Dendritic cell treated with granulocyte-macrophage colony-stimulating factor and Interleukin-4, amounts not matched to agents 40 ng/mL and 50 ng/mL, for 4 days (primary cell): ENCODE results near the gene TRAK2.
"Not testable (repeated sequence)": the region's sequence is repeated elsewhere in the genome, so short reads cannot be mapped to it uniquely, and the experiment has no call there.

Experiments used
- H3K27ac Mint-ChIP-seq: one replicate; pipeline ENCODE4 v1.8.0; 2022; ENCODE audit warnings: mild to moderate bottlenecking, mixed read lengths
- H3K27me3 Mint-ChIP-seq: one replicate; pipeline ENCODE4 v1.8.0; 2022; ENCODE audit warnings: mild to moderate bottlenecking, mixed read lengths
- H3K36me3 Mint-ChIP-seq: one replicate; pipeline ENCODE4 v1.8.0; 2022; ENCODE audit warnings: low read depth, mixed read lengths
- H3K4me1 Mint-ChIP-seq: one replicate; pipeline ENCODE4 v1.8.0; 2022; ENCODE audit warnings: low read depth, mixed read lengths
- H3K4me3 Mint-ChIP-seq: one replicate; pipeline ENCODE4 v1.8.0; 2022; ENCODE audit warnings: mild to moderate bottlenecking, moderate library complexity, mixed read lengths
- H3K9me3 Mint-ChIP-seq: one replicate; pipeline ENCODE4 v1.8.0; 2022; ENCODE audit warnings: mixed read lengths
- intact Hi-C: fragments of 100-400 bp; cut with micrococcal nuclease; formaldehyde crosslinking; loops from one replicate; pipeline ENCODE4 v1.15.0; 2022

Gene TRAK2, protein sequence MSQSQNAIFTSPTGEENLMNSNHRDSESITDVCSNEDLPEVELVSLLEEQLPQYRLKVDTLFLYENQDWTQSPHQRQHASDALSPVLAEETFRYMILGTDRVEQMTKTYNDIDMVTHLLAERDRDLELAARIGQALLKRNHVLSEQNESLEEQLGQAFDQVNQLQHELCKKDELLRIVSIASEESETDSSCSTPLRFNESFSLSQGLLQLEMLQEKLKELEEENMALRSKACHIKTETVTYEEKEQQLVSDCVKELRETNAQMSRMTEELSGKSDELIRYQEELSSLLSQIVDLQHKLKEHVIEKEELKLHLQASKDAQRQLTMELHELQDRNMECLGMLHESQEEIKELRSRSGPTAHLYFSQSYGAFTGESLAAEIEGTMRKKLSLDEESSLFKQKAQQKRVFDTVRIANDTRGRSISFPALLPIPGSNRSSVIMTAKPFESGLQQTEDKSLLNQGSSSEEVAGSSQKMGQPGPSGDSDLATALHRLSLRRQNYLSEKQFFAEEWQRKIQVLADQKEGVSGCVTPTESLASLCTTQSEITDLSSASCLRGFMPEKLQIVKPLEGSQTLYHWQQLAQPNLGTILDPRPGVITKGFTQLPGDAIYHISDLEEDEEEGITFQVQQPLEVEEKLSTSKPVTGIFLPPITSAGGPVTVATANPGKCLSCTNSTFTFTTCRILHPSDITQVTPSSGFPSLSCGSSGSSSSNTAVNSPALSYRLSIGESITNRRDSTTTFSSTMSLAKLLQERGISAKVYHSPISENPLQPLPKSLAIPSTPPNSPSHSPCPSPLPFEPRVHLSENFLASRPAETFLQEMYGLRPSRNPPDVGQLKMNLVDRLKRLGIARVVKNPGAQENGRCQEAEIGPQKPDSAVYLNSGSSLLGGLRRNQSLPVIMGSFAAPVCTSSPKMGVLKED

GRCh38 chr2:201451292-201452057 lies at the start of gene TRAK2, which contains the start of gene STRADB:
TRAK2 (minus strand) TSS chr2:201451458; CDS start chr2:201420507, 30,951 bp downstream.
STRADB (plus strand) TSS chr2:201451740; CDS start chr2:201454841, 3,101 bp downstream.
- H3K27me3 Mint-ChIP-seq = no peaks in the 10 kb centered on the region
- H3K4me3 Mint-ChIP-seq = peak within 1 kb of the TSS; percentile 97
- no peaks in the 10 kb centered on the region for H3K9me3 Mint-ChIP-seq
- intact Hi-C loops = loop anchor here (1.0 to 10.0 kb wide), 4 partner anchors 45 to 333 kb away; partner anchors contain the start of gene ALS2
- H3K4me1 Mint-ChIP-seq = peaks cover 36% of the 10 kb centered on the region
- peaks cover 32% of the 10 kb centered on the region for H3K36me3 Mint-ChIP-seq
- peak within 1 kb of the TSS; percentile 98 for H3K27ac Mint-ChIP-seq

GRCh38 chr2:201500534-201500933 lies 49.3 kb upstream of the TRAK2 start:
- intact Hi-C loops = no loop called here
- H3K4me1 Mint-ChIP-seq = no peaks in the 10 kb centered on the region
- H3K9me3 Mint-ChIP-seq = peaks cover 31% of the 10 kb centered on the region
- H3K27ac Mint-ChIP-seq = no peak overlapping the region
- no peaks in the 10 kb centered on the region for H3K36me3 Mint-ChIP-seq
- no peak overlapping the region for H3K4me3 Mint-ChIP-seq
- H3K27me3 Mint-ChIP-seq = no peaks in the 10 kb centered on the region

DNA sequence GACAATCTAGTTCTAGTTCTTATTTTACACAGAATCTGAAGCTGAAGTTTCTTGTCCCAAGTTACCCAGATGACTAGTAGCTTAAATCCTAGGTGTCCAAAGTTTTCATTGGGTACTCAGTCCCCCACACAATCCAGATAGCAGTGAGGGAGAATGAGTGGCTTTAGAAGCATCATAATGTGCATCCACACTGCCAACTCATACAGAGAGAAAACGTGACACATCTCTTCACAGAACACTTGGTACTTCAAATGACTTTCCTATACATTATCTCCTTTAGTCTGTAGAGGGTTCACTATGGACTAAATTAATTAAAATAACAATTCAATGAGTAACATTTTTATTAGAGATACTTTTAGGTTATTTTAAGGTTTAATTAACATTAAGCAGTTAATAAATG lies 45.5 kb upstream of the TRAK2 start:
- Mint-ChIP-seq H3K27ac (no peak overlapping the region), H3K4me3 (no peak overlapping the region), H3K9me3 (no peaks in the 10 kb centered on the region), H3K27me3 (no peaks in the 10 kb centered on the region), H3K4me1 (no peaks in the 10 kb centered on the region), H3K36me3 (no peaks in the 10 kb centered on the region)
- intact Hi-C loops = no loop called here

DNA sequence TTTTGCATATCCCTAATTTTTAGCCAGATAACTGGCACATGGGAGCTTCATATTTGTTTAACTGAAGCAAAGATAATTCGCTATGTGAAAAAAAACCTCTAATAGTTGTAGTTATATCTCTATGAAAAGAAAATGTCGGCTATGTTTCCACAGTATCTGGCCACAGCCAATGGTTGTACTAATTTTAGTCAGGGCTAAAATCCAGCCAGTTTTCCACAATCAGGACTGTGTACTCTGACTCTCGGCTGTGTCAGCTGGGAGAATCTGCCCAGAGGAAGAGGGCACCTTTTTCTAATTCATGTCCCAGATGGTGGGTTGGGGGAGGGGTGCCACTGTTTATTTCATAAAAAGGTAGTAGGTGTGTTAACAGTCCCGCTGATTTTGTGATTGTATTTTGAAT lies 39.0 kb upstream of the TRAK2 start:
- Mint-ChIP-seq H3K36me3 (no peaks in the 10 kb centered on the region), H3K9me3 (no peaks in the 10 kb centered on the region), H3K4me3 (no peak overlapping the region), H3K27me3 (no peaks in the 10 kb centered on the region), H3K4me1 (no peaks in the 10 kb centered on the region), H3K27ac (no peak overlapping the region)
- intact Hi-C loops = no loop called here

- no peaks in the 10 kb centered on the region for H3K9me3 Mint-ChIP-seq
- intact Hi-C loops = no loop called here
- H3K36me3 Mint-ChIP-seq = peaks cover 12% of the 10 kb centered on the region
- H3K27ac Mint-ChIP-seq = no peak overlapping the region
- H3K4me1 Mint-ChIP-seq = no peaks in the 10 kb centered on the region
- no peaks in the 10 kb centered on the region for H3K27me3 Mint-ChIP-seq
- H3K4me3 Mint-ChIP-seq = no peak overlapping the region
Measured at GRCh38 chr2:201484805-201485204, 33.5 kb upstream of the TRAK2 start.

GRCh38 chr2:201483758-201484157 lies 32.5 kb upstream of the TRAK2 start:
- intact Hi-C loops, H3K27ac Mint-ChIP-seq, H3K27me3 Mint-ChIP-seq, H3K9me3 Mint-ChIP-seq, H3K4me1 Mint-ChIP-seq, H3K4me3 Mint-ChIP-seq: not testable (repeated sequence)
- H3K36me3 Mint-ChIP-seq = peaks cover 14% of the 10 kb centered on the region

DNA sequence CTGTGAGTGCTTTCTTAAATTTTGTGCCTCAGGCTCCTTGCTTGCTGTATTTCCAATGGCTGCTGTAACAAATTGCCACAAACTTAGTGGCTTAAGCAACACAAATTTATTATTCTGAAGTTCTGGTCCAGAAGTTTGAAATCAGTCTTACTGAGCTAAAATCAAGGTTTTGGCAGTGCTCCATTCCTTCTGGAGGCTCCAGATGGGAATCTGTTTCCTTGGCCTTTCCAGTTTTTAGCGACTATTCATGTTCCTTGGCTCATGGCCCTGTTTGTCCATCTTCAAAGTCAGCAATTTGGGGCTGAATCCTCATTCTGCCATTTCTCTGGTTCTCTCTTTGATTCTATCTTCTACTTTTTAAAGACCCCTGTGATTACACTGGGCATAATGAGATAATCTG lies 32.1 kb upstream of the TRAK2 start:
- no peak overlapping the region for H3K4me3 Mint-ChIP-seq
- no peak overlapping the region for H3K27ac Mint-ChIP-seq
- no peaks in the 10 kb centered on the region for H3K4me1 Mint-ChIP-seq
- intact Hi-C loops = no loop called here
- H3K27me3 Mint-ChIP-seq = no peaks in the 10 kb centered on the region
- H3K36me3 Mint-ChIP-seq = peaks cover 18% of the 10 kb centered on the region
- H3K9me3 Mint-ChIP-seq = no peaks in the 10 kb centered on the region

- Mint-ChIP-seq H3K4me3 (no peak overlapping the region), H3K4me1 (no peaks in the 10 kb centered on the region), H3K27ac (no peak overlapping the region), H3K9me3 (no peaks in the 10 kb centered on the region), H3K36me3 (peaks cover 25% of the 10 kb centered on the region), H3K27me3 (no peaks in the 10 kb centered on the region)
- intact Hi-C loops = no loop called here
Measured at GRCh38 chr2:201482543-201482942, 31.3 kb upstream of the TRAK2 start.

GRCh38 chr2:201472411-201472810 lies 21.2 kb upstream of the TRAK2 start:
- H3K4me1 Mint-ChIP-seq = no peaks in the 10 kb centered on the region
- no peak overlapping the region for H3K4me3 Mint-ChIP-seq
- H3K9me3 Mint-ChIP-seq = no peaks in the 10 kb centered on the region
- peaks cover 82% of the 10 kb centered on the region for H3K36me3 Mint-ChIP-seq
- H3K27ac Mint-ChIP-seq = no peak overlapping the region
- H3K27me3 Mint-ChIP-seq = no peaks in the 10 kb centered on the region
- intact Hi-C loops = no loop called here

GRCh38 chr2:201471732-201472393 lies 20.6 kb upstream of the TRAK2 start:
- H3K4me1 Mint-ChIP-seq = no peaks in the 10 kb centered on the region
- no peak overlapping the region for H3K27ac Mint-ChIP-seq
- H3K36me3 Mint-ChIP-seq = peaks cover 82% of the 10 kb centered on the region
- no peaks in the 10 kb centered on the region for H3K9me3 Mint-ChIP-seq
- intact Hi-C loops = no loop called here
- no peak overlapping the region for H3K4me3 Mint-ChIP-seq
- no peaks in the 10 kb centered on the region for H3K27me3 Mint-ChIP-seq

GRCh38 chr2:201470821-201471731 lies 19.8 kb upstream of the TRAK2 start:
- Mint-ChIP-seq H3K9me3 (no peaks in the 10 kb centered on the region), H3K27me3 (no peaks in the 10 kb centered on the region), H3K36me3 (peaks cover 80% of the 10 kb centered on the region), H3K4me1 (no peaks in the 10 kb centered on the region), H3K27ac (no peak overlapping the region), H3K4me3 (no peak overlapping the region)
- intact Hi-C loops = no loop called here

DNA sequence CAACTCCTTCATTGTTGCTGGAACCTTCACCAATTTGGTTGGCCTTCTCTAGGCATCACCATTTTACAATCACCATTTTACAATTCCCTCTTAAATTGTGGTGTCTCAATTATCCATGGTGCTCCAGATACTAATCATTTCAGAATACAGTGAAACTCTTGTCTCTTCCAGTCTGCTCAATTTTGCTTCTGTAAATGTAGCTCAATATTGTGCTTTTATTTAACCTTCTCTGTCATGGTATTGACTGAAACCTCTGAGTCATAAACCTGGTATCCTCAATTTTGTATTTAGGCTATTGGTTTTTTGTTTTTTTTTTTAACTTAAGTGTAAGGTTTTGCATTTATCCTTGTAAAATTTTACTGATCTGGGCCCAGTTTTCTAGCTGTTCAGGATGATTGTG lies 16.4 kb upstream of the TRAK2 start:
- peaks cover 65% of the 10 kb centered on the region for H3K36me3 Mint-ChIP-seq
- intact Hi-C loops = no loop called here
- H3K9me3 Mint-ChIP-seq = no peaks in the 10 kb centered on the region
- no peak overlapping the region for H3K27ac Mint-ChIP-seq
- H3K4me1 Mint-ChIP-seq = peaks cover 9% of the 10 kb centered on the region
- H3K4me3 Mint-ChIP-seq = no peak overlapping the region
- H3K27me3 Mint-ChIP-seq = no peaks in the 10 kb centered on the region
